Stimulated activated CD4-positive, alpha-beta T cell treated with anti-CD3 and anti-CD28 coated beads, Interleukin-4, amount 100 ng/mL, for 4 hours (primary cell): ENCODE results near the gene SETD1A.

Experiments used
- DNase-seq, 2 experiments: peaks; one replicate each; pipeline ENCODE4 v3.0.0-alpha.2; 2020

SETD1A gene

GRCh38 chr16:30957456-30958174 lies at the start of gene SETD1A:
Gene SETD1A, plus strand, starts transcription at chr16:30957754. Its CDS starts 978 bp downstream, at chr16:30958732.
- peak; percentile 93 to 97 for DNase-seq

GRCh38 chr16:30910427-30911029 lies 47.0 kb upstream of the SETD1A start:
- no peak for DNase-seq

- DNase-seq, result no peak
Measured at GRCh38 chr16:30912794-30913412, 44.7 kb upstream of the SETD1A start.

- DNase-seq, result no peak
Measured at GRCh38 chr16:30914830-30915229, 42.7 kb upstream of the SETD1A start.

- no peak for DNase-seq
Measured at GRCh38 chr16:30918614-30919013, 38.9 kb upstream of the SETD1A start.

GRCh38 chr16:30920891-30921290 lies 36.7 kb upstream of the SETD1A start:
- no peak for DNase-seq

- no peak for DNase-seq
Measured at GRCh38 chr16:30921459-30921747, 36.2 kb upstream of the SETD1A start.

- peak; percentile 82 to 85 for DNase-seq
Measured at GRCh38 chr16:30921748-30922419, 35.7 kb upstream of the SETD1A start.

- peak; percentile 97 to 100 for DNase-seq
Measured at GRCh38 chr16:30922420-30922959, 35.1 kb upstream of the SETD1A start.

- peak; percentile 93 to 97 for DNase-seq
Measured at GRCh38 chr16:30922960-30923535, 34.5 kb upstream of the SETD1A start.

- DNase-seq, result peak in 1 of 2 experiments; percentile 35
Measured at GRCh38 chr16:30923554-30924075, 33.9 kb upstream of the SETD1A start, which contains the start of gene FBXL19. Gene FBXL19, plus strand, starts transcription at chr16:30923572. Its CDS starts 2,183 bp downstream, at chr16:30925755.

- DNase-seq, result peak in 1 of 2 experiments; percentile 16
Measured at GRCh38 chr16:30924076-30924912, 33.3 kb upstream of the SETD1A start.

- DNase-seq, result no peak
Measured at GRCh38 chr16:30924913-30925631, 32.5 kb upstream of the SETD1A start.

- DNase-seq, result no peak
Measured at GRCh38 chr16:30925632-30925987, 31.9 kb upstream of the SETD1A start.

- DNase-seq, result no peak
Measured at GRCh38 chr16:30925995-30926811, 31.4 kb upstream of the SETD1A start.

GRCh38 chr16:30926937-30927788 lies 30.4 kb upstream of the SETD1A start:
- no peak for DNase-seq

- DNase-seq, result peak; percentile 40 to 44
Measured at GRCh38 chr16:30927789-30928378, 29.7 kb upstream of the SETD1A start.

GRCh38 chr16:30928390-30928789 lies 29.2 kb upstream of the SETD1A start:
- no peak for DNase-seq

- no peak for DNase-seq
Measured at GRCh38 chr16:30929167-30929566, 28.4 kb upstream of the SETD1A start.
